ENCODE results near the gene CACNA2D3.

Gene CACNA2D3

GRCh38 chr3:54776601-54777000 is 654.2 kb downstream of the CACNA2D3 start:
- Histone ChIP-seq H3K36me3 (ENCODE audit: low read length) (no peaks in the 10 kb centered on the region), H2AFZ (ENCODE audit: low read depth, low read length, severe bottlenecking) (no peak overlapping the region), H3K4me2 (ENCODE audit: low read depth, low read length, poor library complexity, severe bottlenecking) (no peak overlapping the region), H3K9me3 (ENCODE audit: insufficient read depth, low read length) (no peaks in the 10 kb centered on the region), H3F3A (ENCODE audit: insufficient read depth) (no peaks in the 10 kb centered on the region), H3K27me3 (ENCODE audit: low read length) (no peaks in the 10 kb centered on the region), H3K79me2 (ENCODE audit: insufficient read depth, low read length) (no peaks in the 10 kb centered on the region), H3K9ac (ENCODE audit: low read length) (no peak overlapping the region), H4K20me1 (ENCODE audit: low read depth, low read length) (no peaks in the 10 kb centered on the region), H3K9me2 (replicated peaks; ENCODE audit: insufficient read depth, low read length) (no peaks in the 10 kb centered on the region), H3K4me3 (ENCODE audit: insufficient read depth, low read length, poor library complexity, severe bottlenecking) (no peak overlapping the region), H3K27ac (ENCODE audit: low read depth, low read length) (no peak overlapping the region)
- TF ChIP-seq EZH2phosphoT487 (conservative IDR thresholded peaks at IDR 0.05; ENCODE audit: low read length) = no peak
- no peak for TF ChIP-seq CTCF (IDR thresholded peaks at IDR 0.05; ENCODE audit: insufficient read depth, low read length, poor library complexity, severe bottlenecking)

- no peaks in the 10 kb centered on the region for H3K79me2 ChIP-seq (ENCODE audit: insufficient read depth, low read length)
- no peaks in the 10 kb centered on the region for H3F3A ChIP-seq (ENCODE audit: insufficient read depth)
- H3K9me3 ChIP-seq (ENCODE audit: insufficient read depth, low read length) = no peaks in the 10 kb centered on the region
- TF ChIP-seq CTCF (IDR thresholded peaks at IDR 0.05; ENCODE audit: insufficient read depth, low read length, poor library complexity, severe bottlenecking) (no peak), EZH2phosphoT487 (conservative IDR thresholded peaks at IDR 0.05; ENCODE audit: low read length) (no peak)
- no peak overlapping the region for H3K4me3 ChIP-seq (ENCODE audit: insufficient read depth, low read length, poor library complexity, severe bottlenecking)
- no peak overlapping the region for H3K27ac ChIP-seq (ENCODE audit: low read depth, low read length)
- no peaks in the 10 kb centered on the region for H3K9me2 ChIP-seq (replicated peaks; ENCODE audit: insufficient read depth, low read length)
- no peaks in the 10 kb centered on the region for H4K20me1 ChIP-seq (ENCODE audit: low read depth, low read length)
- H3K9ac ChIP-seq (ENCODE audit: low read length) = no peak overlapping the region
- H2AFZ ChIP-seq (ENCODE audit: low read depth, low read length, severe bottlenecking) = no peak overlapping the region
- no peak overlapping the region for H3K4me2 ChIP-seq (ENCODE audit: low read depth, low read length, poor library complexity, severe bottlenecking)
- H3K27me3 ChIP-seq (ENCODE audit: low read length) = no peaks in the 10 kb centered on the region
- no peaks in the 10 kb centered on the region for H3K36me3 ChIP-seq (ENCODE audit: low read length)
Observed at GRCh38 chr3:54777141-54777540, 654.8 kb downstream of the CACNA2D3 start.

- no peaks in the 10 kb centered on the region for H3K27me3 ChIP-seq (ENCODE audit: low read length)
- H4K20me1 ChIP-seq (ENCODE audit: low read depth, low read length) = no peaks in the 10 kb centered on the region
- no peaks in the 10 kb centered on the region for H3K36me3 ChIP-seq (ENCODE audit: low read length)
- H3K79me2 ChIP-seq (ENCODE audit: insufficient read depth, low read length) = no peaks in the 10 kb centered on the region
- H3F3A ChIP-seq (ENCODE audit: insufficient read depth) = no peaks in the 10 kb centered on the region
- H3K4me3 ChIP-seq (ENCODE audit: insufficient read depth, low read length, poor library complexity, severe bottlenecking) = no peak overlapping the region
- no peaks in the 10 kb centered on the region for H3K9me2 ChIP-seq (replicated peaks; ENCODE audit: insufficient read depth, low read length)
- H3K9ac ChIP-seq (ENCODE audit: low read length) = no peak overlapping the region
- H3K27ac ChIP-seq (ENCODE audit: low read depth, low read length) = no peak overlapping the region
- no peak overlapping the region for H2AFZ ChIP-seq (ENCODE audit: low read depth, low read length, severe bottlenecking)
- TF ChIP-seq EZH2phosphoT487 (conservative IDR thresholded peaks at IDR 0.05; ENCODE audit: low read length) (no peak), CTCF (IDR thresholded peaks at IDR 0.05; ENCODE audit: insufficient read depth, low read length, poor library complexity, severe bottlenecking) (no peak)
- no peak overlapping the region for H3K4me2 ChIP-seq (ENCODE audit: low read depth, low read length, poor library complexity, severe bottlenecking)
- no peaks in the 10 kb centered on the region for H3K9me3 ChIP-seq (ENCODE audit: insufficient read depth, low read length)
Observed at GRCh38 chr3:54780336-54780735, 658.0 kb downstream of the CACNA2D3 start.

Measured in SU-DHL-6 (cell line).